Kidney epithelial cell (primary cell): ENCODE results near the gene EIF3A. TPM values are rescaled to one million over a fixed set of nuclear protein-coding genes. Genes with fewer than 3 reads are reported as not detected.

ENCODE experiments used
- DNase-seq: peaks from one replicate; pipeline ENCODE4 v3.0.0-alpha.2; 2010; ENCODE audit warnings: low read depth
- H3K27me3 ChIP-seq: 2 replicates; pipeline ENCODE4 v1.6.0; 2011; ENCODE audit warnings: low read length; ENCODE audit not compliant: control insufficient read depth, insufficient read depth
- H3K36me3 ChIP-seq: 2 replicates; pipeline ENCODE4 v1.5.1; 2011; ENCODE audit warnings: low read length; ENCODE audit not compliant: control insufficient read depth, insufficient read depth
- H3K4me3 ChIP-seq: 2 replicates; pipeline ENCODE4 v1.5.1; 2011; ENCODE audit warnings: low read depth, mild to moderate bottlenecking, control low read depth, low read length
- CTCF ChIP-seq: IDR thresholded peaks from 2 replicates; pipeline ENCODE4 v1.5.1; 2011; ENCODE audit warnings: mild to moderate bottlenecking, moderate library complexity, low read length, control low read depth, inconsistent platforms; ENCODE audit not compliant: insufficient read depth, poor library complexity, severe bottlenecking
- total RNA-seq: library from RNA; depleted of rRNA; stranded (reverse); fragments of >200 nt; gene quantifications from 2 replicates; pipeline ENCODE4 v1.2.3, GENCODE V29; 2015

Gene EIF3A
- total RNA-seq, 1 donor from 2014 or later, result 140 TPM

- Histone ChIP-seq H3K36me3 (no peaks in the 10 kb centered on the region), H3K27me3 (peaks cover 6% of the 10 kb centered on the region), H3K4me3 (no peak overlapping the region)
- DNase-seq, result no peak
- TF ChIP-seq CTCF, result no peak
Measured at GRCh38 chr10:118994321-118994720, 86.3 kb downstream of the EIF3A start.

- Histone ChIP-seq H3K4me3 (no peak overlapping the region), H3K27me3 (peaks cover 6% of the 10 kb centered on the region), H3K36me3 (no peaks in the 10 kb centered on the region)
- no peak for TF ChIP-seq CTCF
- no peak for DNase-seq
Measured at GRCh38 chr10:118993214-118993613, 87.4 kb downstream of the EIF3A start.

GRCh38 chr10:118992496-118992895 is 88.1 kb downstream of the EIF3A start:
- no peaks in the 10 kb centered on the region for H3K36me3 ChIP-seq
- no peak for TF ChIP-seq CTCF
- peaks cover 6% of the 10 kb centered on the region for H3K27me3 ChIP-seq
- DNase-seq, result no peak
- H3K4me3 ChIP-seq, result no peak overlapping the region

GRCh38 chr10:118990326-118990725 is 90.3 kb downstream of the EIF3A start:
- TF ChIP-seq CTCF, result no peak
- no peak for DNase-seq
- no peaks in the 10 kb centered on the region for H3K36me3 ChIP-seq
- H3K27me3 ChIP-seq, result peaks cover 6% of the 10 kb centered on the region
- no peak overlapping the region for H3K4me3 ChIP-seq

GRCh38 chr10:118986815-118987790 is 93.5 kb downstream of the EIF3A start:
- no peak for TF ChIP-seq CTCF
- peaks cover under 1% of the 10 kb centered on the region for H3K27me3 ChIP-seq
- no peaks in the 10 kb centered on the region for H3K36me3 ChIP-seq
- no peak overlapping the region for H3K4me3 ChIP-seq
- DNase-seq, result no peak

GRCh38 chr10:118985576-118985975 is 95.0 kb downstream of the EIF3A start:
- DNase-seq, result no peak
- Histone ChIP-seq H3K4me3 (no peak overlapping the region), H3K27me3 (no peaks in the 10 kb centered on the region), H3K36me3 (no peaks in the 10 kb centered on the region)
- TF ChIP-seq CTCF, result no peak
